ENCODE results near the gene GPC6. TPM values are rescaled to one million over a fixed set of nuclear protein-coding genes. Genes with fewer than 3 reads are reported as not detected.

Gene GPC6
- total and polyA plus RNA-seq, 4 donors: 5.9 to 29.1 (median 18.2) TPM

DNA sequence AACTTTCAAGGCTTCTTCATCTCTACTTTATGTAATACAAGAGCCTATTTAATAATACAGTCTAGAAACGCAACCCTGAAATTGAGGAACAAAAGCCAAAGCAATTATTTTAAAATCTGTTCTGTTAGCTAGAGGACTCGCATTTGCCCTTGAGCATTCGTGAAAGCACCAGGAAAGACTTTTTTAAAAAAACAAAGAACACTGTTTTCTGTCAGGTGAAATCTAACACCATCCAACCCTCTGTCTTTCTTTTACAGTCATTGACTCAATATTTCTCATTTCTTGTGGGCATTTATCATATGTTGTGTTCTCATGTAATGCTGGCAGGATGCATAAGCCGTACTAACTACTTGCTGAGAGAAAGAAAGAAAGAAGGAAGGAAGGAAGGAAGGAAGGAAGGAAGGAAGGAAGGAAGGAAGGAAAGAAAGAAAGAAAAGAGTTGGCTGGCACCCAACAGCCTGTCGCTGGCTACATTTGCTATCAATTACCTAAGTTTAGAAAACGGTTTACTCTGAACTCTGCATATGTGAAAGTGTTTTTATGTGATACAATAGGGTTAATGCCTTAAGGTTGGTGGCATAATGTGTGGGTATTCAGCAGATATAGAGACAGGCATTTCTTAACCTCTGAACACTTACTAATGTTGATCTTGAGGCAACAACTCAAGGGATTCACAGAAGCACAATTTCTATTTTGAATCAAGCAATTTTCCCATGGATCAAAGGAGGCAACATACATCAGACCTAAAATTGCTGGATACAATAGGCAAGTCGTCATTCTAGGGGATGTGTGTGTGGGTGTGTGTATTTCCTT lies 807.4 kb downstream of the GPC6 start (continued):
- TF ChIP-seq, protein P1, sequence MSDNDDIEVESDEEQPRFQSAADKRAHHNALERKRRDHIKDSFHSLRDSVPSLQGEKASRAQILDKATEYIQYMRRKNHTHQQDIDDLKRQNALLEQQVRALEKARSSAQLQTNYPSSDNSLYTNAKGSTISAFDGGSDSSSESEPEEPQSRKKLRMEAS (IDR thresholded peaks at IDR 0.05): no peak
- TF ChIP-seq NR2F2 (IDR thresholded peaks at IDR 0.05) (no peak), HNF4G (IDR thresholded peaks at IDR 0.05) (no peak), EGR1 (IDR thresholded peaks at IDR 0.05; ENCODE audit: low read depth in 2 of 2) (no peak)
- TF ChIP-seq, protein P2, sequence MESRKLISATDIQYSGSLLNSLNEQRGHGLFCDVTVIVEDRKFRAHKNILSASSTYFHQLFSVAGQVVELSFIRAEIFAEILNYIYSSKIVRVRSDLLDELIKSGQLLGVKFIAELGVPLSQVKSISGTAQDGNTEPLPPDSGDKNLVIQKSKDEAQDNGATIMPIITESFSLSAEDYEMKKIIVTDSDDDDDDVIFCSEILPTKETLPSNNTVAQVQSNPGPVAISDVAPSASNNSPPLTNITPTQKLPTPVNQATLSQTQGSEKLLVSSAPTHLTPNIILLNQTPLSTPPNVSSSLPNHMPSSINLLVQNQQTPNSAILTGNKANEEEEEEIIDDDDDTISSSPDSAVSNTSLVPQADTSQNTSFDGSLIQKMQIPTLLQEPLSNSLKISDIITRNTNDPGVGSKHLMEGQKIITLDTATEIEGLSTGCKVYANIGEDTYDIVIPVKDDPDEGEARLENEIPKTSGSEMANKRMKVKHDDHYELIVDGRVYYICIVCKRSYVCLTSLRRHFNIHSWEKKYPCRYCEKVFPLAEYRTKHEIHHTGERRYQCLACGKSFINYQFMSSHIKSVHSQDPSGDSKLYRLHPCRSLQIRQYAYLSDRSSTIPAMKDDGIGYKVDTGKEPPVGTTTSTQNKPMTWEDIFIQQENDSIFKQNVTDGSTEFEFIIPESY (IDR thresholded peaks at IDR 0.05): no peak

DNA sequence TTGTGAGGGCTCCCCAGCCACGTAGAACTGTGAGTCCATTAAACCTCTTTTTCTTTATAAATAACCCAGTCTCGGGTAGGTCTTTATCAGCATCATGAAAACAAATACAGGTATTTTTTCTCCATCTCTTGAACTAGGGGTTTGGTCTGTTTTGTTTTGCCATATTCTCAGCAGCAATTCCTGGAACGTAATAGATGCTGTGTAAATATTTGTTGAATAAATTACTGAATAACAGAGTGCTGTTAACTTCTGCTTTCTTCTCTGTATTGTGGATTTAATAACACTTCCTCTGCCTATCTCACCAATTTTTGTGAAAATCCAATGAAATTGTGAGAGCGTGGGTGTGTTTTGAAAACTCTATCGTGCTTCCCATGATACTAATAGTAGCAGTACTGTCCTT lies 823.4 kb downstream of the GPC6 start:
- Histone ChIP-seq H3K4me1 (ENCODE audit: control insufficient read depth in 4 of 4, insufficient read depth in 4 of 4, low read length in 3 of 4) (peaks cover 0 to 4% (median 2%) of the 10 kb centered on the region in 4 donors), H3K27ac (ENCODE audit: low read depth in 1 of 2, low read length in 2 of 2) (no peak overlapping the region), H3K36me3 (ENCODE audit: control insufficient read depth in 4 of 4, insufficient read depth in 3 of 4, low read depth in 1 of 4, low read length in 3 of 4) (no peaks in the 10 kb centered on the region), H3K27me3 (ENCODE audit: control insufficient read depth in 4 of 4, insufficient read depth in 4 of 4, low read length in 3 of 4) (no peaks in the 10 kb centered on the region), H3K9ac (ENCODE audit: low read depth in 1 of 2, low read length in 2 of 2) (no peak overlapping the region), H3K4me3 (ENCODE audit: low read depth in 1 of 3, low read length in 3 of 3) (no peak overlapping the region), H3K9me3 (ENCODE audit: control insufficient read depth in 4 of 4, low read length in 3 of 4) (no peaks in the 10 kb centered on the region)
- WGBS: 78% methylated on average over 5 of the region's 5 CpGs
- TF ChIP-seq, protein P3, sequence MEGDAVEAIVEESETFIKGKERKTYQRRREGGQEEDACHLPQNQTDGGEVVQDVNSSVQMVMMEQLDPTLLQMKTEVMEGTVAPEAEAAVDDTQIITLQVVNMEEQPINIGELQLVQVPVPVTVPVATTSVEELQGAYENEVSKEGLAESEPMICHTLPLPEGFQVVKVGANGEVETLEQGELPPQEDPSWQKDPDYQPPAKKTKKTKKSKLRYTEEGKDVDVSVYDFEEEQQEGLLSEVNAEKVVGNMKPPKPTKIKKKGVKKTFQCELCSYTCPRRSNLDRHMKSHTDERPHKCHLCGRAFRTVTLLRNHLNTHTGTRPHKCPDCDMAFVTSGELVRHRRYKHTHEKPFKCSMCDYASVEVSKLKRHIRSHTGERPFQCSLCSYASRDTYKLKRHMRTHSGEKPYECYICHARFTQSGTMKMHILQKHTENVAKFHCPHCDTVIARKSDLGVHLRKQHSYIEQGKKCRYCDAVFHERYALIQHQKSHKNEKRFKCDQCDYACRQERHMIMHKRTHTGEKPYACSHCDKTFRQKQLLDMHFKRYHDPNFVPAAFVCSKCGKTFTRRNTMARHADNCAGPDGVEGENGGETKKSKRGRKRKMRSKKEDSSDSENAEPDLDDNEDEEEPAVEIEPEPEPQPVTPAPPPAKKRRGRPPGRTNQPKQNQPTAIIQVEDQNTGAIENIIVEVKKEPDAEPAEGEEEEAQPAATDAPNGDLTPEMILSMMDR (IDR thresholded peaks at IDR 0.05; ENCODE audit: low read depth, low read length, missing input control): no peak
- TF ChIP-seq YY1 (IDR thresholded peaks at IDR 0.05): no peak
- no peak for TF ChIP-seq RXRA (IDR thresholded peaks at IDR 0.05)
- TF ChIP-seq REST (IDR thresholded peaks at IDR 0.05): no peak
- no peak for TF ChIP-seq JUND (IDR thresholded peaks at IDR 0.05)
- no peak for TF ChIP-seq FOXA1 (IDR thresholded peaks at IDR 0.05)
- no peak for TF ChIP-seq RAD21 (IDR thresholded peaks at IDR 0.05)
- TF ChIP-seq GABPA (IDR thresholded peaks at IDR 0.05 in 1 of 2, conservative IDR thresholded peaks at IDR 0.05 in 1 of 2): no peak
- TF ChIP-seq, protein P1 (IDR thresholded peaks at IDR 0.05): no peak
- no peak for TF ChIP-seq SP1 (IDR thresholded peaks at IDR 0.05)
- TF ChIP-seq HNF4G (IDR thresholded peaks at IDR 0.05): no peak
- DNase-seq (ENCODE audit: low spot score): no peak

All from liver (tissue), 9 donors.